Body of pancreas (tissue), 4 donors: ENCODE data around the gene CRX.

ENCODE experiments used
- POLR2A ChIP-seq, 3 donors: fragments of 450-650 bp; IDR thresholded peaks; one replicate each; pipeline ENCODE4 v1.6.1; 2016; ENCODE audit warnings: antibody characterized with exemption in 3 of 3, mild to moderate bottlenecking in 2 of 3
- TF ChIP-seq, protein P1 (sequence below), 7 experiments: fragments of 450-650 bp in 4 of 7; fragments of 200-600 bp in 3 of 7; sonication (generic) in 3 of 7; IDR thresholded peaks; one replicate each; pipeline ENCODE4 v1.5.1; 2016 to 2019; ENCODE audit warnings: antibody characterized with exemption in 7 of 7

DNA sequence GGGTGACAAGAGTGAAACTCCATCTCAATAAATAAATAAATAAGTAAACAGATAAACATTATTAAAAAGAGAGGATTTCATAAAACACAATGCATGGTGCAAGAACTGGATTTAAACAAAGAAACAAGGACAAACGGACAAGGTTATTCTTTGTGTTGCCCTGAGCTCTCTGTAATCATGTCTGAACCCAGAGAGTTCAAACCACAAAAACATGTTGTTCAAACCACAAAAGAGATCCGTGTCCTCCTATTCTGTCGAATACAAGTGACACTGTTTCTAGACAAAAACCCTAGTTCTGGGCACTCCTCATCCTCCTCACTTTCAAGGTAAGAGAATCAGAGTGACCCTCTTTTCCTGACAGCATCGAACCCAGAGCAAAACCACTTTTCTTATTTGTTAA lies 32.7 kb downstream of the CRX start:
- TF ChIP-seq, protein P1, sequence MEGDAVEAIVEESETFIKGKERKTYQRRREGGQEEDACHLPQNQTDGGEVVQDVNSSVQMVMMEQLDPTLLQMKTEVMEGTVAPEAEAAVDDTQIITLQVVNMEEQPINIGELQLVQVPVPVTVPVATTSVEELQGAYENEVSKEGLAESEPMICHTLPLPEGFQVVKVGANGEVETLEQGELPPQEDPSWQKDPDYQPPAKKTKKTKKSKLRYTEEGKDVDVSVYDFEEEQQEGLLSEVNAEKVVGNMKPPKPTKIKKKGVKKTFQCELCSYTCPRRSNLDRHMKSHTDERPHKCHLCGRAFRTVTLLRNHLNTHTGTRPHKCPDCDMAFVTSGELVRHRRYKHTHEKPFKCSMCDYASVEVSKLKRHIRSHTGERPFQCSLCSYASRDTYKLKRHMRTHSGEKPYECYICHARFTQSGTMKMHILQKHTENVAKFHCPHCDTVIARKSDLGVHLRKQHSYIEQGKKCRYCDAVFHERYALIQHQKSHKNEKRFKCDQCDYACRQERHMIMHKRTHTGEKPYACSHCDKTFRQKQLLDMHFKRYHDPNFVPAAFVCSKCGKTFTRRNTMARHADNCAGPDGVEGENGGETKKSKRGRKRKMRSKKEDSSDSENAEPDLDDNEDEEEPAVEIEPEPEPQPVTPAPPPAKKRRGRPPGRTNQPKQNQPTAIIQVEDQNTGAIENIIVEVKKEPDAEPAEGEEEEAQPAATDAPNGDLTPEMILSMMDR (IDR thresholded peaks at IDR 0.05): no peak
- TF ChIP-seq POLR2A (IDR thresholded peaks at IDR 0.05): no peak
